Measurements from ENCODE around the gene DNM3.

The DNM3 gene

GRCh38 chr1:171994293-171994692, 153.0 kb downstream of the DNM3 start:
- H3K23ac ChIP-seq (ENCODE audit: low read length in 2 of 2): no peak overlapping the region
- H2AFZ ChIP-seq (ENCODE audit: low read depth, low read length): no peak overlapping the region
- no peaks in the 10 kb centered on the region for H3K9me3 ChIP-seq (ENCODE audit: control insufficient read depth, low read length)
- no peak overlapping the region for H3K4me3 ChIP-seq (ENCODE audit: insufficient read depth in 1 of 2, low read depth in 1 of 2, low read length in 2 of 2)
- no peak overlapping the region for H2AK5ac ChIP-seq (ENCODE audit: low read length, severe bottlenecking)
- no peak overlapping the region for H2BK120ac ChIP-seq (ENCODE audit: low read depth, low read length)
- no peak overlapping the region for H2BK12ac ChIP-seq (ENCODE audit: low read length in 2 of 2)
- no peaks in the 10 kb centered on the region for H3K36me3 ChIP-seq (ENCODE audit: control insufficient read depth in 1 of 2, insufficient read depth in 2 of 2, low read depth in 1 of 2, low read length in 2 of 2)
- no peak for DNase-seq
- H2BK5ac ChIP-seq (ENCODE audit: low read depth, low read length, poor library complexity, severe bottlenecking): no peak overlapping the region
- H3K79me1 ChIP-seq (replicated peaks; ENCODE audit: low read length, poor library complexity, severe bottlenecking): no peaks in the 10 kb centered on the region
- no peak overlapping the region for H2BK15ac ChIP-seq (ENCODE audit: low read depth, poor library complexity, severe bottlenecking)
- no peak overlapping the region for H3K4me2 ChIP-seq (ENCODE audit: low read length, poor library complexity, severe bottlenecking)
- H3K4ac ChIP-seq (ENCODE audit: low read depth in 1 of 2, low read length in 2 of 2): no peak overlapping the region
- H3K27me3 ChIP-seq (ENCODE audit: control insufficient read depth in 1 of 2, insufficient read depth in 1 of 2, low read length in 2 of 2): no peaks in the 10 kb centered on the region
- H3K18ac ChIP-seq (ENCODE audit: low read depth in 1 of 2, low read length in 2 of 2): no peak overlapping the region
- H4K91ac ChIP-seq (ENCODE audit: low read length): no peak overlapping the region
- 93% methylated on average over 2 of the region's 2 CpGs for WGBS
- H3K14ac ChIP-seq (ENCODE audit: low read length in 2 of 2): no peak overlapping the region
- no peak overlapping the region for H3K9ac ChIP-seq (ENCODE audit: low read length)
- H3K4me1 ChIP-seq (ENCODE audit: control insufficient read depth, insufficient read depth, low read depth, low read length): no peaks in the 10 kb centered on the region
- no peak overlapping the region for H3K27ac ChIP-seq (ENCODE audit: low read length, poor library complexity, severe bottlenecking)
- H4K8ac ChIP-seq (ENCODE audit: low read length): no peak overlapping the region

DNA sequence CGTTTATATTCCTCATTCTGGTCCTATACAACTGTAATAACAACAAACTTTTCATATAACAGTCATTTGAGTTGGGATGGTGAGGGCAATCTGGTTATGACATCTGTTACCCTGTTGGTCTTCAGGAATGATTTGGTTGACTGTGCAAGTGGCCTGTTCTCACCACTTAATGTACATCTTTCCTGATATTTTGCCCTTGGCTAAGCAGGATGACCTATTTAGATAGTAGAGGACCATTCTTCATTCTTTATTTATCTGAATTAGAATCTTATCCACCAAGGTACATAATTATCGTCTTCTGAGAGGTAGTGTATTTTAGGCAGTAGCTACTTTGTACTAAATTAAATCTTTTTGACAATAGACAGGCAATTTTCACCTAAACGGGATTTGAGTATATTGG, 154.3 kb downstream of the DNM3 start:
- Histone ChIP-seq H3K14ac (ENCODE audit: low read length in 2 of 2) (no peak overlapping the region), H3K4ac (ENCODE audit: low read depth in 1 of 2, low read length in 2 of 2) (no peak overlapping the region), H4K8ac (ENCODE audit: low read length) (no peak overlapping the region), H4K91ac (ENCODE audit: low read length) (no peak overlapping the region), H2BK12ac (ENCODE audit: low read length in 2 of 2) (no peak overlapping the region), H2BK5ac (ENCODE audit: low read depth, low read length, poor library complexity, severe bottlenecking) (no peak overlapping the region), H2BK120ac (ENCODE audit: low read depth, low read length) (no peak overlapping the region), H3K4me1 (ENCODE audit: control insufficient read depth, insufficient read depth, low read depth, low read length) (no peaks in the 10 kb centered on the region), H2AK5ac (ENCODE audit: low read length, severe bottlenecking) (no peak overlapping the region), H3K36me3 (ENCODE audit: control insufficient read depth in 1 of 2, insufficient read depth in 2 of 2, low read depth in 1 of 2, low read length in 2 of 2) (no peaks in the 10 kb centered on the region), H3K9me3 (ENCODE audit: control insufficient read depth, low read length) (no peaks in the 10 kb centered on the region), H2BK15ac (ENCODE audit: low read depth, poor library complexity, severe bottlenecking) (no peak overlapping the region), H3K4me3 (ENCODE audit: insufficient read depth in 1 of 2, low read depth in 1 of 2, low read length in 2 of 2) (no peak overlapping the region), H3K27me3 (ENCODE audit: control insufficient read depth in 1 of 2, insufficient read depth in 1 of 2, low read length in 2 of 2) (no peaks in the 10 kb centered on the region), H3K4me2 (ENCODE audit: low read length, poor library complexity, severe bottlenecking) (no peak overlapping the region), H3K79me1 (replicated peaks; ENCODE audit: low read length, poor library complexity, severe bottlenecking) (no peaks in the 10 kb centered on the region), H3K18ac (ENCODE audit: low read depth in 1 of 2, low read length in 2 of 2) (no peak overlapping the region), H2AFZ (ENCODE audit: low read depth, low read length) (no peak overlapping the region), H3K23ac (ENCODE audit: low read length in 2 of 2) (no peak overlapping the region), H3K27ac (ENCODE audit: low read length, poor library complexity, severe bottlenecking) (no peak overlapping the region), H3K9ac (ENCODE audit: low read length) (no peak overlapping the region)
- no CpG with 5 or more reads among the region's 3 CpGs for WGBS
- no peak for DNase-seq

DNA sequence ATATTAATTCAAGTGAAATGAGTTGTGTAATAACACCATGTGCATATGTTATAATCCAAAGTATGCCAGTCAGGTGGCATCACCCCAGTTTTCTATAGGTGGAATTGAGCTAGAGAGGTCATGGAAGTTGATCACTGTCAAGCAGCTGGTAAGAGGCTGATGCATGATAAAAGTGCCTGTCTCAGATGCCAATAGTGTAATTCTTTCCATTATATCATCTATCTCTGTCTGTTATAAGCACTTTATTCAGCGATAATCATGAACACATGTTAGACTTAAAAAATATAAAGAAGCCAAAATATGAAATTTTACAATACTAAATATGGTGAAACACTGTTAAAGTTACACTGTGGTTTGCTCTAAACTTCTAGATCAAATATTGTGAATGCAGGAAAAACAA, 156.6 kb downstream of the DNM3 start:
- DNase-seq: no peak
- H3K18ac ChIP-seq (ENCODE audit: low read depth in 1 of 2, low read length in 2 of 2): no peak overlapping the region
- no peak overlapping the region for H3K4me2 ChIP-seq (ENCODE audit: low read length, poor library complexity, severe bottlenecking)
- H2AK5ac ChIP-seq (ENCODE audit: low read length, severe bottlenecking): no peak overlapping the region
- no peak overlapping the region for H3K4me3 ChIP-seq (ENCODE audit: insufficient read depth in 1 of 2, low read depth in 1 of 2, low read length in 2 of 2)
- H3K9ac ChIP-seq (ENCODE audit: low read length): no peak overlapping the region
- no CpG with 5 or more reads among the region's 1 CpG for WGBS
- no peak overlapping the region for H3K4ac ChIP-seq (ENCODE audit: low read depth in 1 of 2, low read length in 2 of 2)
- H2BK15ac ChIP-seq (ENCODE audit: low read depth, poor library complexity, severe bottlenecking): no peak overlapping the region
- no peaks in the 10 kb centered on the region for H3K27me3 ChIP-seq (ENCODE audit: control insufficient read depth in 1 of 2, insufficient read depth in 1 of 2, low read length in 2 of 2)
- no peak overlapping the region for H2AFZ ChIP-seq (ENCODE audit: low read depth, low read length)
- H3K79me1 ChIP-seq (replicated peaks; ENCODE audit: low read length, poor library complexity, severe bottlenecking): no peaks in the 10 kb centered on the region
- H4K91ac ChIP-seq (ENCODE audit: low read length): no peak overlapping the region
- H4K8ac ChIP-seq (ENCODE audit: low read length): no peak overlapping the region
- no peaks in the 10 kb centered on the region for H3K36me3 ChIP-seq (ENCODE audit: control insufficient read depth in 1 of 2, insufficient read depth in 2 of 2, low read depth in 1 of 2, low read length in 2 of 2)
- H3K4me1 ChIP-seq (ENCODE audit: control insufficient read depth, insufficient read depth, low read depth, low read length): no peaks in the 10 kb centered on the region
- no peaks in the 10 kb centered on the region for H3K9me3 ChIP-seq (ENCODE audit: control insufficient read depth, low read length)
- H2BK12ac ChIP-seq (ENCODE audit: low read length in 2 of 2): no peak overlapping the region
- H3K27ac ChIP-seq (ENCODE audit: low read length, poor library complexity, severe bottlenecking): no peak overlapping the region
- no peak overlapping the region for H2BK5ac ChIP-seq (ENCODE audit: low read depth, low read length, poor library complexity, severe bottlenecking)
- no peak overlapping the region for H2BK120ac ChIP-seq (ENCODE audit: low read depth, low read length)
- H3K23ac ChIP-seq (ENCODE audit: low read length in 2 of 2): no peak overlapping the region
- no peak overlapping the region for H3K14ac ChIP-seq (ENCODE audit: low read length in 2 of 2)

DNA sequence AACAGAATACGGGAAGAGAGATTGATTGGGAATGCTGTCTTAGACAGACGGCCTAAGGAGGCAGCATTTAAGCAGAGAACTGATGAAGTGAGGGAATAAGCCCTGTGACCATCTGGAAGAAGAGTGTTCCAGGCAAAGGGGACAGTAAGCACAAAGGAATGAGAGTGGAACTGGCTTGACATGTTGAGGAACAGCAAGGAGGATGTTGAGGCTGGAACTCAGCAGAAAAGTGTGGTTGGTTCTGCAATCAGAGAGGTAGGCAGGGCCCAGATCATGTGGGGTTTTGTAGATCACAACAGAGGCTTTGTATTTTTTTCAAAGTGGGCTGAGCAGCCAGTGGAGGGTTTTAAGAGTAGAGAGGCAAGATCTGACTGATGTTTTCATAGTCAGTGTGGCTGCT, 157.4 kb downstream of the DNM3 start:
- Histone ChIP-seq H3K18ac (ENCODE audit: low read depth in 1 of 2, low read length in 2 of 2) (no peak overlapping the region), H3K9ac (ENCODE audit: low read length) (no peak overlapping the region), H3K9me3 (ENCODE audit: control insufficient read depth, low read length) (no peaks in the 10 kb centered on the region), H2BK12ac (ENCODE audit: low read length in 2 of 2) (no peak overlapping the region), H3K27ac (ENCODE audit: low read length, poor library complexity, severe bottlenecking) (no peak overlapping the region), H3K27me3 (ENCODE audit: control insufficient read depth in 1 of 2, insufficient read depth in 1 of 2, low read length in 2 of 2) (no peaks in the 10 kb centered on the region), H3K4me3 (ENCODE audit: insufficient read depth in 1 of 2, low read depth in 1 of 2, low read length in 2 of 2) (no peak overlapping the region), H2BK5ac (ENCODE audit: low read depth, low read length, poor library complexity, severe bottlenecking) (no peak overlapping the region), H4K91ac (ENCODE audit: low read length) (no peak overlapping the region), H2BK120ac (ENCODE audit: low read depth, low read length) (no peak overlapping the region), H3K4me1 (ENCODE audit: control insufficient read depth, insufficient read depth, low read depth, low read length) (peaks cover under 1% of the 10 kb centered on the region), H3K4ac (ENCODE audit: low read depth in 1 of 2, low read length in 2 of 2) (no peak overlapping the region), H2BK15ac (ENCODE audit: low read depth, poor library complexity, severe bottlenecking) (no peak overlapping the region), H3K36me3 (ENCODE audit: control insufficient read depth in 1 of 2, insufficient read depth in 2 of 2, low read depth in 1 of 2, low read length in 2 of 2) (no peaks in the 10 kb centered on the region), H3K23ac (ENCODE audit: low read length in 2 of 2) (no peak overlapping the region), H3K79me1 (replicated peaks; ENCODE audit: low read length, poor library complexity, severe bottlenecking) (no peaks in the 10 kb centered on the region), H3K4me2 (ENCODE audit: low read length, poor library complexity, severe bottlenecking) (no peak overlapping the region), H2AK5ac (ENCODE audit: low read length, severe bottlenecking) (no peak overlapping the region), H4K8ac (ENCODE audit: low read length) (no peak overlapping the region), H2AFZ (ENCODE audit: low read depth, low read length) (no peak overlapping the region), H3K14ac (ENCODE audit: low read length in 2 of 2) (no peak overlapping the region)
- whole genome bisulfite sequencing: 83% methylated on average over 2 of the region's 2 CpGs
- DNase-seq: no peak
